ENCODE measurements around the gene CRHR2. TPM values are rescaled to one million over a fixed set of nuclear protein-coding genes. Genes with fewer than 3 reads are reported as not detected.

Gene CRHR2
- total RNA-seq, 4 donors from 2014 or later, result 0.39 to 0.45 TPM; not detected in 2

- H3K36me3 ChIP-seq, result no peaks in the 10 kb centered on the region
- intact Hi-C loops (cut with DNase I), result no loop called here
- 6 to 10% methylated on average over 2 to 31 of the region's 40 CpGs for WGBS, 2 donors
- no peaks in the 10 kb centered on the region for H3K9me3 ChIP-seq
- H3K4me3 ChIP-seq (replicated peaks in 1 of 3), result peak overlapping the region in 1 of 3 donors; percentile 14
- peaks cover 6 to 16% of the 10 kb centered on the region in 2 donors for H3K4me1 ChIP-seq
- peak in 1 of 2 donors; percentile 15 for DNase-seq
- no peaks in the 10 kb centered on the region for H3K27me3 ChIP-seq
- TF ChIP-seq POLR2A (IDR thresholded peaks at IDR 0.05) (no peak), CTCF (IDR thresholded peaks at IDR 0.05) (no peak)
- H3K27ac ChIP-seq, result no peak overlapping the region
Measured at GRCh38 chr7:30681815-30682211, 443 bp downstream of the CRHR2 start.

- TF ChIP-seq CTCF (IDR thresholded peaks at IDR 0.05) (no peak), POLR2A (IDR thresholded peaks at IDR 0.05) (no peak)
- no peaks in the 10 kb centered on the region for H3K27me3 ChIP-seq
- intact Hi-C loops (cut with DNase I), result no loop called here
- 16 to 35% methylated on average over 9 to 16 of the region's 16 CpGs for WGBS, 2 donors
- H3K36me3 ChIP-seq, result no peaks in the 10 kb centered on the region
- H3K4me3 ChIP-seq (replicated peaks in 1 of 3), result no peak overlapping the region
- peaks cover 6 to 16% of the 10 kb centered on the region in 2 donors for H3K4me1 ChIP-seq
- no peak for DNase-seq
- H3K9me3 ChIP-seq, result no peaks in the 10 kb centered on the region
- H3K27ac ChIP-seq, result no peak overlapping the region
Measured at GRCh38 chr7:30681331-30681797, 892 bp downstream of the CRHR2 start.

- Histone ChIP-seq H3K4me3 (replicated peaks in 1 of 3) (no peak overlapping the region), H3K27ac (no peak overlapping the region), H3K36me3 (no peaks in the 10 kb centered on the region), H3K4me1 (peaks cover 6 to 16% of the 10 kb centered on the region in 2 donors), H3K9me3 (no peaks in the 10 kb centered on the region), H3K27me3 (no peaks in the 10 kb centered on the region)
- no peak for TF ChIP-seq POLR2A (IDR thresholded peaks at IDR 0.05)
- no peak for TF ChIP-seq CTCF (IDR thresholded peaks at IDR 0.05)
- DNase-seq, result no peak
- intact Hi-C loops (cut with DNase I), result no loop called here
- WGBS, 2 donors, result 3% methylated on average over 2 of the region's 2 CpGs
Measured at GRCh38 chr7:30679664-30680063, 2.6 kb downstream of the CRHR2 start.

- H3K4me1 ChIP-seq, result peaks cover 6 to 16% of the 10 kb centered on the region in 2 donors
- intact Hi-C loops (cut with DNase I), result no loop called here
- H3K9me3 ChIP-seq, result no peaks in the 10 kb centered on the region
- H3K27ac ChIP-seq, result no peak overlapping the region
- no peak overlapping the region for H3K4me3 ChIP-seq (replicated peaks in 1 of 3)
- DNase-seq, result no peak
- WGBS, 2 donors, result 86 to 90% methylated on average over 2 of the region's 2 CpGs
- TF ChIP-seq CTCF (IDR thresholded peaks at IDR 0.05), result no peak
- TF ChIP-seq POLR2A (IDR thresholded peaks at IDR 0.05), result no peak
- H3K36me3 ChIP-seq, result no peaks in the 10 kb centered on the region
- no peaks in the 10 kb centered on the region for H3K27me3 ChIP-seq
Measured at GRCh38 chr7:30678805-30679204, 3.5 kb downstream of the CRHR2 start.

- Histone ChIP-seq H3K4me3 (replicated peaks in 1 of 3) (no peak overlapping the region), H3K4me1 (no peaks in the 10 kb centered on the region), H3K27me3 (no peaks in the 10 kb centered on the region), H3K36me3 (no peaks in the 10 kb centered on the region), H3K9me3 (no peaks in the 10 kb centered on the region), H3K27ac (no peak overlapping the region)
- DNase-seq, result no peak
- no peak for TF ChIP-seq POLR2A (IDR thresholded peaks at IDR 0.05)
- intact Hi-C loops (cut with DNase I), result no loop called here
- WGBS, 2 donors, result 25 to 53% methylated on average over 2 of the region's 2 CpGs
Measured at GRCh38 chr7:30674876-30675275, 7.4 kb downstream of the CRHR2 start.

- Histone ChIP-seq H3K27me3 (no peaks in the 10 kb centered on the region), H3K4me1 (no peaks in the 10 kb centered on the region), H3K36me3 (no peaks in the 10 kb centered on the region), H3K4me3 (replicated peaks in 1 of 3) (no peak overlapping the region), H3K27ac (no peak overlapping the region), H3K9me3 (no peaks in the 10 kb centered on the region)
- 50 to 58% methylated on average over 1 of the region's 1 CpG for WGBS, 2 donors
- intact Hi-C loops (cut with DNase I), result no loop called here
- TF ChIP-seq CTCF (IDR thresholded peaks at IDR 0.05), result no peak
- TF ChIP-seq POLR2A (IDR thresholded peaks at IDR 0.05), result no peak
- no peak for DNase-seq
Measured at GRCh38 chr7:30674420-30674819, 7.8 kb downstream of the CRHR2 start.
